ENCODE results near the gene SAMD13. TPM values are rescaled to one million over a fixed set of nuclear protein-coding genes. Genes with fewer than 3 reads are reported as not detected.

Gene SAMD13
- polyA plus RNA-seq, 4 donors = 2.2 to 6.2 (median 4.6) TPM

DNA sequence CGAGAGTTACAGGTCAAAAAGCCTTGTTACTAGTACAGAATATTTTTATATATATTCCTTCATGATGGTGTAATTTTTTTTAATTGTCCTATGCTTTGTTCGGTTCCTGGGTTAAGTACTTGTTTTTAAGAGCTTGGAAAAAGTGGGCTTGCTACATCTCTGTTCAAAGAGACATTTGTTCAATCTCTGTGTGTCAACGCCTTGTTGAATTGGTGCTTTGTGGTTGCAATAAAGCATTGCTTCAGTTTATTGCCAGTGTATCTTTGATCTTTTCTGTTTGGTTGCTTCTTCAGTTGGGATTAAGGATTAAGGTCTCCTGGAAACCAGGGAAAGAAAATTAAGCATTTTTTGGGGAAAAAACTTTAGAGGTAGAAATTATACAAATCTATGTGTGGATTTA, 49.0 kb downstream of the SAMD13 start:
- WGBS, 3 donors = 82 to 84% (median 83%) methylated on average over 3 of the region's 3 CpGs
- Histone ChIP-seq H3K27ac (ENCODE audit: low read depth in 1 of 3, low read length in 2 of 3) (no peak overlapping the region), H3K4me3 (ENCODE audit: low read depth in 1 of 3, low read length in 3 of 3) (no peak overlapping the region), H3K27me3 (ENCODE audit: control insufficient read depth in 3 of 3, insufficient read depth in 3 of 3, low read length in 3 of 3) (no peaks in the 10 kb centered on the region), H3K36me3 (ENCODE audit: control insufficient read depth in 3 of 3, insufficient read depth in 2 of 3, low read depth in 1 of 3, low read length in 3 of 3) (no peaks in the 10 kb centered on the region), H3K4me1 (ENCODE audit: control insufficient read depth in 3 of 3, insufficient read depth in 2 of 3, low read depth in 1 of 3, low read length in 2 of 3) (peaks cover 0 to 3% (median 0%) of the 10 kb centered on the region in 3 donors), H3K9me3 (ENCODE audit: control insufficient read depth in 2 of 2, insufficient read depth in 1 of 2, low read depth in 1 of 2, low read length in 1 of 2) (no peaks in the 10 kb centered on the region)
- no peak for DNase-seq
- no peak for FAIRE-seq

DNA sequence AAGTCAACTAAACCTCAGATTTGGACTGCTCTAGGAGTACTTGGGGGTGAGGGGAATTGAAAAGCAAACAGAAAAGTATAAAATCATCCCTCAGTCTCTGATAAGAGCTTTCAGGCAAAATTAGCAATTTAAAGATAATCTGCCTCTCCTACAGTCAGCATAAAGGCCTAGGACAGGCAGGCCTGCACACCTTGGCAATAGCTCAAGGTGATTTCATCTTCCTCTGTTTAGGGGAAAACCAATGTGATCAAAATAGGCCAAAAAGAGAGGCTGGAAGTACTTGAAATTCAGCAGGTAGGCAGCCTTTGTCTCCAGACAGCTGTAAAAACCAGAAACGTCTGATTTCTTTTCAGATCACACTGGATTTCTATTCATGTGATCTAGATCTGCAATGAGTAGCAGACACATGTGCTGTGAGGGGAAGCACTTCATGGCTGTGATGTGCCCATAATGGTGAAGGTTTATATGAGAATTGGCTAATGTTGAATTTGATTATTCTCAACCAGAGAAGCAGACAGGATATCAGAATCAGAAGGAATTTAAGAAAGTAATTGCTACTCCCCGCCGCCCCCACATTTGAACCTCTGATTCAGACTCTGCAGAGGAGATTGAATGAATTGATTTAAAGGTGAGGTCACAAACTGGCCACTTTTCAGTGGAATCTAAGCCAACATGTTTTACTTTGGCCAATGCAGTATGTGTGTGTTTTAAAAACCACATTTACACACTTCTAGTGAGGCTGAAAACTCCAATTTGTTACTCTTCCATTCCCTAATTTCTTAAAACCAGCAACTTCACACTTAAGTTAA, 51.0 kb downstream of the SAMD13 start:
- H3K36me3 ChIP-seq (ENCODE audit: control insufficient read depth in 3 of 3, insufficient read depth in 2 of 3, low read depth in 1 of 3, low read length in 3 of 3) = no peaks in the 10 kb centered on the region
- H3K27ac ChIP-seq (ENCODE audit: low read depth in 1 of 3, low read length in 2 of 3) = no peak overlapping the region
- no peak for FAIRE-seq
- peaks cover 0 to 2% (median 0%) of the 10 kb centered on the region in 3 donors for H3K4me1 ChIP-seq (ENCODE audit: control insufficient read depth in 3 of 3, insufficient read depth in 2 of 3, low read depth in 1 of 3, low read length in 2 of 3)
- H3K9me3 ChIP-seq (ENCODE audit: control insufficient read depth in 2 of 2, insufficient read depth in 1 of 2, low read depth in 1 of 2, low read length in 1 of 2) = no peaks in the 10 kb centered on the region
- H3K27me3 ChIP-seq (ENCODE audit: control insufficient read depth in 3 of 3, insufficient read depth in 3 of 3, low read length in 3 of 3) = no peaks in the 10 kb centered on the region
- DNase-seq = no peak
- WGBS, 3 donors = 85 to 88% (median 87%) methylated on average over 3 of the region's 3 CpGs
- H3K4me3 ChIP-seq (ENCODE audit: low read depth in 1 of 3, low read length in 3 of 3) = no peak overlapping the region

DNA sequence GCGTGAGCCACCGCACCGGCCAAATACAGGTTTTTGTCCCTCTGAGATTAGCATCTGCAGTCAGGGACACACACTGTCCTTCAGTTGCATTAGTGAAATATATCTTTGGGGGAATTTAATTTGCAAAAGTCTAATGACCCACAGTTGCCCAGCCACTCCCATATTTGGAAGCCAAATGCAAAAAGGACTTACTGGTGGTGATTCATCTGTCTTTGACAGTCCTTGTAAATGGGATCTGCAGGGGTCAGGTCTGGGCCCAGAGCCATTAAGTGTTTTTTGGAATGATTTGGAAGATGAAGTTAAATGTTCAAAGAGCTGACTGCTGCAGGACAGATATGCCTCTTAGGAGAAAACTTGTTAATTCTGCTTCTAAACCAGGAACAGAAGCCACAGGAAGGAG, 52.2 kb downstream of the SAMD13 start:
- Histone ChIP-seq H3K4me1 (ENCODE audit: control insufficient read depth in 3 of 3, insufficient read depth in 2 of 3, low read depth in 1 of 3, low read length in 2 of 3) (no peaks in the 10 kb centered on the region), H3K9me3 (ENCODE audit: control insufficient read depth in 2 of 2, insufficient read depth in 1 of 2, low read depth in 1 of 2, low read length in 1 of 2) (peaks cover 0 to 2% of the 10 kb centered on the region in 2 donors), H3K36me3 (ENCODE audit: control insufficient read depth in 3 of 3, insufficient read depth in 2 of 3, low read depth in 1 of 3, low read length in 3 of 3) (no peaks in the 10 kb centered on the region), H3K4me3 (ENCODE audit: low read depth in 1 of 3, low read length in 3 of 3) (no peak overlapping the region), H3K27ac (ENCODE audit: low read depth in 1 of 3, low read length in 2 of 3) (no peak overlapping the region), H3K27me3 (ENCODE audit: control insufficient read depth in 3 of 3, insufficient read depth in 3 of 3, low read length in 3 of 3) (no peaks in the 10 kb centered on the region)
- no peak for DNase-seq
- no peak for FAIRE-seq
- 92 to 100% (median 98%) methylated on average over 3 of the region's 3 CpGs for WGBS, 3 donors

DNA sequence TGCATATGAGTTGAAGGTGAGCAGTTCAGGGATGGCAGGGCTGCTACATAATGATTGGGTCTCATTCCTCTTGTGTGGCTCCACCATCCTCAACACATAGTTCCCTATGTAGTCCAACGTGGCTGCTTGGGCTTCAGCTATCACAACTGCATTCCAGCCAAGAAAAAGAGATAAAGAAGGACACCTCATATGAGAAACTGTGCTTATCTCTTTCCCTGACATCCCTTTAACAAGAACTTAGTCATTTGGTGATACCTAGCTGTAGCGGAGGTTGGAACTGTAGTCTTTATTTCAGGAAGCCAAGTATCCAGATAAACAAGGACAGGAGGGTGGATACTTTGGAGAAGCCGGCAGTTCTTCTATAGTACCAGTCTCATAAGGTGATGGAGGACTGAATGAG, 54.0 kb downstream of the SAMD13 start:
- no peak for DNase-seq
- no peak overlapping the region for H3K4me3 ChIP-seq (ENCODE audit: low read depth in 1 of 3, low read length in 3 of 3)
- no peaks in the 10 kb centered on the region for H3K36me3 ChIP-seq (ENCODE audit: control insufficient read depth in 3 of 3, insufficient read depth in 2 of 3, low read depth in 1 of 3, low read length in 3 of 3)
- no peaks in the 10 kb centered on the region for H3K4me1 ChIP-seq (ENCODE audit: control insufficient read depth in 3 of 3, insufficient read depth in 2 of 3, low read depth in 1 of 3, low read length in 2 of 3)
- 80 to 92% (median 88%) methylated on average over 3 of the region's 3 CpGs for WGBS, 3 donors
- FAIRE-seq = no peak
- H3K27me3 ChIP-seq (ENCODE audit: control insufficient read depth in 3 of 3, insufficient read depth in 3 of 3, low read length in 3 of 3) = no peaks in the 10 kb centered on the region
- no peak overlapping the region for H3K27ac ChIP-seq (ENCODE audit: low read depth in 1 of 3, low read length in 2 of 3)
- H3K9me3 ChIP-seq (ENCODE audit: control insufficient read depth in 2 of 2, insufficient read depth in 1 of 2, low read depth in 1 of 2, low read length in 1 of 2) = peaks cover 0 to 2% of the 10 kb centered on the region in 2 donors

DNA sequence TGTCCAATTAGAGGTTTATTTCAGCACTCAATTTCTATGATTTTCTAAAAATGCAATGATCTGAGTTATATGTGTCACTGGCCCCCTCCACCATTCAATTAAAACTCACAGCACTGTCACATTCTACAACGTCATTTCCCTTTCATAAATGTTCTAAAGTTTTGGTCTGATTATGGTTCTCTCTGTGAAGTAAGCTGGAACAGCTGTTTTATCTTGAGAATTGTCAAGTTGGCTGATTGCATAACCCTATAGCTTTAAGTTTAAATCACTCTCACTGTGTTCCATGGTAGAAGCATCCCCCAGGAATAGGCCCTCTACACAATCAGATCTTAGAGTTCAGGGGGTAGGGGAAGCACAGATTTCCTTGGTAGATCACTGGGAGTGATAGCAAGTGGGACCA, 55.4 kb downstream of the SAMD13 start:
- Histone ChIP-seq H3K4me3 (ENCODE audit: low read depth in 1 of 3, low read length in 3 of 3) (no peak overlapping the region), H3K27me3 (ENCODE audit: control insufficient read depth in 3 of 3, insufficient read depth in 3 of 3, low read length in 3 of 3) (no peaks in the 10 kb centered on the region), H3K27ac (ENCODE audit: low read depth in 1 of 3, low read length in 2 of 3) (no peak overlapping the region), H3K9me3 (ENCODE audit: control insufficient read depth in 2 of 2, insufficient read depth in 1 of 2, low read depth in 1 of 2, low read length in 1 of 2) (peaks cover 0 to 2% of the 10 kb centered on the region in 2 donors), H3K4me1 (ENCODE audit: control insufficient read depth in 3 of 3, insufficient read depth in 2 of 3, low read depth in 1 of 3, low read length in 2 of 3) (no peaks in the 10 kb centered on the region), H3K36me3 (ENCODE audit: control insufficient read depth in 3 of 3, insufficient read depth in 2 of 3, low read depth in 1 of 3, low read length in 3 of 3) (no peaks in the 10 kb centered on the region)
- no peak for DNase-seq
- WGBS, 3 donors = 69 to 94% (median 73%) methylated on average over 1 of the region's 1 CpG
- FAIRE-seq = no peak

DNA sequence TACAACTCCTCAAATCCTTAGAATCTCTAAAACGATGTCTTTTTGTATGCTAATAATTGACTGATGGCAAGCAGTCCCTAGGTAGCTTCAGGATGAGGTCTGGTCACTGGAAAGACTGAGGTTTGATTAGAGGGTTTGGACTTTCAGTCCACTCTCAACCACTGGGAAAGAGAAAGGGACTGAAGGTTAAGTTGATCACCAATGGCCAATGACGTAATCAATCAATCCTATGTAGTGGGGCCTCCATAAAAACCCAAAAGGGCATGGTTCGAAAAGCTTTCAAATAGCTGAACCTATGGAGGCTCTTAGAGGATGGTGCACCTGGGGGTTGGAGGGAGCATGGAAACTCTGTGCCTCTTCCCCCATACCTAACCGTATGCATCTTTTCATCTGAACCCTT, 57.2 kb downstream of the SAMD13 start:
- Histone ChIP-seq H3K36me3 (ENCODE audit: control insufficient read depth in 3 of 3, insufficient read depth in 2 of 3, low read depth in 1 of 3, low read length in 3 of 3) (no peaks in the 10 kb centered on the region), H3K27me3 (ENCODE audit: control insufficient read depth in 3 of 3, insufficient read depth in 3 of 3, low read length in 3 of 3) (no peaks in the 10 kb centered on the region), H3K4me1 (ENCODE audit: control insufficient read depth in 3 of 3, insufficient read depth in 2 of 3, low read depth in 1 of 3, low read length in 2 of 3) (no peaks in the 10 kb centered on the region), H3K27ac (ENCODE audit: low read depth in 1 of 3, low read length in 2 of 3) (no peak overlapping the region), H3K9me3 (ENCODE audit: control insufficient read depth in 2 of 2, insufficient read depth in 1 of 2, low read depth in 1 of 2, low read length in 1 of 2) (peaks cover 0 to 2% of the 10 kb centered on the region in 2 donors), H3K4me3 (ENCODE audit: low read depth in 1 of 3, low read length in 3 of 3) (no peak overlapping the region)
- FAIRE-seq = no peak
- no peak for DNase-seq
- 89 to 93% (median 92%) methylated on average over 4 of the region's 4 CpGs for WGBS, 3 donors

DNA sequence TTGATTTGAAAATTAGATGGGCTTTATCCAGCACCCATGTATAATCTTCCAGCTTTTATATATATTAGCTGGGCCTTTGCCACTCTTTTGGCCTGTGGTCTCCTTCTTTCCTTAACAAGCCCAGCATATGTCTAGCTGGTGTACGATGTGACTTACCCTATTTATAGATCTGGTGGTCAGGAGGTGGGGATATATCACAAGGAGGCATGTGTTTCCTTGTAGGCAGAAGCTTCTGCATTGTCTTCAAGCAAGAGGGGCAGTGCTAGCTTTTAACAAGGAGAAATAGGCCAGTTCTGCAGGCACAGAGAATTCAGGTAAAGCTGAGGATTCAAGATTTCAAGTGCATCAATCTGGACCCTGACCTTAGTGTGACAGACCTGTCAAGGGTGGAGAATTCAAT, 58.8 kb downstream of the SAMD13 start:
- Histone ChIP-seq H3K36me3 (ENCODE audit: control insufficient read depth in 3 of 3, insufficient read depth in 2 of 3, low read depth in 1 of 3, low read length in 3 of 3) (no peaks in the 10 kb centered on the region), H3K4me1 (ENCODE audit: control insufficient read depth in 3 of 3, insufficient read depth in 2 of 3, low read depth in 1 of 3, low read length in 2 of 3) (peaks cover 0 to 2% (median 0%) of the 10 kb centered on the region in 3 donors), H3K27ac (ENCODE audit: low read depth in 1 of 3, low read length in 2 of 3) (no peak overlapping the region), H3K27me3 (ENCODE audit: control insufficient read depth in 3 of 3, insufficient read depth in 3 of 3, low read length in 3 of 3) (no peaks in the 10 kb centered on the region), H3K9me3 (ENCODE audit: control insufficient read depth in 2 of 2, insufficient read depth in 1 of 2, low read depth in 1 of 2, low read length in 1 of 2) (peaks cover 0 to 2% of the 10 kb centered on the region in 2 donors), H3K4me3 (ENCODE audit: low read depth in 1 of 3, low read length in 3 of 3) (no peak overlapping the region)
- no peak for FAIRE-seq
- DNase-seq = no peak
- 77 to 85% (median 78%) methylated on average over 1 of the region's 1 CpG for WGBS, 3 donors

DNA sequence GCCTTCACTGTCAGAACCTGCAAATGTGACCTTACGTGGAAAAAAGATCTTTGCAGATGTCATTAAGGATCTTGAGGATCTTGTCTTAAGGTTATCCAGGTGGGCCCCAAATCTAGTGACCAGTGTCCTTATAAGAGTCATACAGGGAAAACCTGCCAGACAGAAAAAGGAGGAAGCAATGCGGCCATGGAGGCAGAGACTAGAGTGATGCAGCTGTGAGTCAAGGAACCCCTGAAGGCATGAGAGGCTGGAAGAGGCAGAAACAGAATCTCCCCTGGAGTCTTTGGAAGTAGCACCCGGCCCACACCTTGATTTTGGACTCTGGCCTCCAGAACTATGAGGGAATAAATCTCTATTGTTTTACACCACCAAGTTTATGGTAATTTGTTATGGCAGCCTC, 60.3 kb downstream of the SAMD13 start:
- no peak for FAIRE-seq
- 67 to 86% (median 72%) methylated on average over 3 of the region's 3 CpGs for WGBS, 3 donors
- no peaks in the 10 kb centered on the region for H3K36me3 ChIP-seq (ENCODE audit: control insufficient read depth in 3 of 3, insufficient read depth in 2 of 3, low read depth in 1 of 3, low read length in 3 of 3)
- H3K27me3 ChIP-seq (ENCODE audit: control insufficient read depth in 3 of 3, insufficient read depth in 3 of 3, low read length in 3 of 3) = no peaks in the 10 kb centered on the region
- H3K4me1 ChIP-seq (ENCODE audit: control insufficient read depth in 3 of 3, insufficient read depth in 2 of 3, low read depth in 1 of 3, low read length in 2 of 3) = peaks cover 2 to 8% (median 2%) of the 10 kb centered on the region in 3 donors
- DNase-seq = peak in 1 of 2 donors; percentile 12
- no peak overlapping the region for H3K4me3 ChIP-seq (ENCODE audit: low read depth in 1 of 3, low read length in 3 of 3)
- H3K27ac ChIP-seq (ENCODE audit: low read depth in 1 of 3, low read length in 2 of 3) = no peak overlapping the region
- peaks cover 0 to 2% of the 10 kb centered on the region in 2 donors for H3K9me3 ChIP-seq (ENCODE audit: control insufficient read depth in 2 of 2, insufficient read depth in 1 of 2, low read depth in 1 of 2, low read length in 1 of 2)

DNA sequence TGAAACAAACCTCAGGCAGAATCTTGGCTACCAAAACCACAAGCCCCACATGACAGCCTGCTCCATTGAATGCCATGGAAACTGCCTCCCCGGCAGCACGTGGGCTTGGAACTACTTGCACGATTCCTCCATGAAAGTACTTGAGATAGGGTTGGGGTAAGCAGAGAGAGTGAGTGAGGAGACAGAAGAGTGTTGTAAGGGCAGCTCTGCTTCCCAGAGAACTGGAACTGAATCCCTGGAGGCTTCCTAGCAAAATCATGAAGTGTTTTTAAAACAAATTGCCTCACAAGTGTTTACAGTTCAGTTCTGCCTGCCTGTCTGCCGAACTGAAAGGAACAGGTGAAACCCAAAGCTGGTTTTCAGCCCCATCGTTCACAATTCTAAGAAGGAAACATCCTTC, 61.5 kb downstream of the SAMD13 start:
- Histone ChIP-seq H3K27ac (ENCODE audit: low read depth in 1 of 3, low read length in 2 of 3) (no peak overlapping the region), H3K36me3 (ENCODE audit: control insufficient read depth in 3 of 3, insufficient read depth in 2 of 3, low read depth in 1 of 3, low read length in 3 of 3) (no peaks in the 10 kb centered on the region), H3K4me3 (ENCODE audit: low read depth in 1 of 3, low read length in 3 of 3) (no peak overlapping the region), H3K27me3 (ENCODE audit: control insufficient read depth in 3 of 3, insufficient read depth in 3 of 3, low read length in 3 of 3) (no peaks in the 10 kb centered on the region), H3K9me3 (ENCODE audit: control insufficient read depth in 2 of 2, insufficient read depth in 1 of 2, low read depth in 1 of 2, low read length in 1 of 2) (peaks cover 0 to 4% of the 10 kb centered on the region in 2 donors), H3K4me1 (ENCODE audit: control insufficient read depth in 3 of 3, insufficient read depth in 2 of 3, low read depth in 1 of 3, low read length in 2 of 3) (peaks cover 2 to 8% (median 2%) of the 10 kb centered on the region in 3 donors)
- DNase-seq (no peak), FAIRE-seq (no peak)
- 50 to 74% (median 64%) methylated on average over 5 of the region's 5 CpGs for WGBS, 3 donors
